ENCODE measurements around the gene UPK1A.
"Not testable (repeated sequence)": the region's sequence is repeated elsewhere in the genome, so short reads cannot be mapped to it uniquely, and the experiment has no call there.

Gene UPK1A

DNA sequence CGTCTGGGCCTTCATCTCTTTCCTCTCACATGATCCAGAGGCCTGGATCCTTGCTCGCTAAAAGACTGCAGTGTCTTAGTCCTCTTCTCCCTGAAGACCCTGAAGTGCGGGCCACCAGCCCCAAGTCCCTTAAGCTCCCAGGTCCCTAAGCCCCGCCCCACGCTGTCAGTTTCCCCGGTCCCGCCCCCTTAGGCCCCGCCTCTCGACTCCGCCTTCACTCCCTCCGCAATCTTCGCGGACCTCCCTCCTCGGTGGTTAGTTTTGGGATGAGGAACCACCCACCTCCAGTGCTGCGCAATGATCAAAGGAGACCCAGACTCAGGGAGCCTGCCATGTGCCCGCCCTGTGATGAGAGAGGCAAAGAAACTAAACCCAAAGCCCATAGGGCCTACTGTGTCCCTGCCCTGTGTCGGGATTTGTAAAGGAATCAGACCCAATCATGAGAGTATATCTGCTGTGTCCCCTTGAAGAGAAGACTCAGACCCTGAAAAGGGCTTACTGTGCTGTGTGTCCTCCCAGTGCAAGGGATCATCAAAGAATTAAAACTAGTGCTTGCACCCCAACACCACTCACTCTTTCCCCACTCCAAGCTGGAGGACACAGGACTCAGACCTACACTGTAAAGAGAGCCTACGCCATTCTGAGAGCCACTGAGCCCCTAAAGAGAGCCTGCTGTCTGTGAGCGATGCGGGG lies 21.2 kb upstream of the UPK1A start:
- peak; percentile 62 for DNase-seq

DNA sequence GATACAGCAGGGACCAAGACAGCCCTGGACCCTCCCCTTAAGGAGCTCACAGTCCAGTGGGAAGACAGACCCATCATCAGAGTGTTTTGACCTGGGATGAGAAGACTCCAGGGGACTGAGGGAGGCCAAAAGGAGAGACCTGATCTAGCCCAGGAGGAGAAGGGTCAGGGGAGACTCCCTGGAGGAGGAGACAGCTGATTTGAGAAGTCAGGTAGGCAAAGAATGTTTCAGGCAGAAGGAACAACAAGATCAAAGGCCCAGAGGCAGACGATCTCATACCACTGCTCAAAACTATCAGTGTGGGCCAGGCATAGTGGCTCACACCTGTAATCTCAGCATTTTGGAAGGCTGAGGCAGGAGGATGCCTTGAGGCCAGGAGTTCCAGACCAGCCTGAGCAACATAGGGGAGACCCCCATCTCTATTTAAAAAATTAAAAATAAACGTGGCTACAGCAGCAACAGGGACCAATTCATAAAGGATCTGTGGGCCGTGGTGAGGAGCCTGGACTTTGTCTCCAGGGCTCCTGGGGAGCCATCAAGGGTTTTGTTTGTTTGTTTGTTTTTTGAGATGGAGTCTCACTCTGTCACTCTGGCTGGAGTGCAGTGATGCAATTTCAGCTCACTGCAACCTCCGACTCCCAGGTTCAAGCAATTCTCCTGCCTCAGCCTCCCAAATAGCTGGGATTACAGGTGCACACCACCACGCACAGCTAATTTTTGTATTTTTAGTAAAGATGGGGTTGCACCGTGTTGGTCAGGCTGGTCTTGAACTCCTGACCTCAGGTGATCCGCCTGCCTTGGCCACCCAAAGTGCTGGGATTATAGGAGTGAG lies 20.4 kb upstream of the UPK1A start:
- no peak for DNase-seq

DNA sequence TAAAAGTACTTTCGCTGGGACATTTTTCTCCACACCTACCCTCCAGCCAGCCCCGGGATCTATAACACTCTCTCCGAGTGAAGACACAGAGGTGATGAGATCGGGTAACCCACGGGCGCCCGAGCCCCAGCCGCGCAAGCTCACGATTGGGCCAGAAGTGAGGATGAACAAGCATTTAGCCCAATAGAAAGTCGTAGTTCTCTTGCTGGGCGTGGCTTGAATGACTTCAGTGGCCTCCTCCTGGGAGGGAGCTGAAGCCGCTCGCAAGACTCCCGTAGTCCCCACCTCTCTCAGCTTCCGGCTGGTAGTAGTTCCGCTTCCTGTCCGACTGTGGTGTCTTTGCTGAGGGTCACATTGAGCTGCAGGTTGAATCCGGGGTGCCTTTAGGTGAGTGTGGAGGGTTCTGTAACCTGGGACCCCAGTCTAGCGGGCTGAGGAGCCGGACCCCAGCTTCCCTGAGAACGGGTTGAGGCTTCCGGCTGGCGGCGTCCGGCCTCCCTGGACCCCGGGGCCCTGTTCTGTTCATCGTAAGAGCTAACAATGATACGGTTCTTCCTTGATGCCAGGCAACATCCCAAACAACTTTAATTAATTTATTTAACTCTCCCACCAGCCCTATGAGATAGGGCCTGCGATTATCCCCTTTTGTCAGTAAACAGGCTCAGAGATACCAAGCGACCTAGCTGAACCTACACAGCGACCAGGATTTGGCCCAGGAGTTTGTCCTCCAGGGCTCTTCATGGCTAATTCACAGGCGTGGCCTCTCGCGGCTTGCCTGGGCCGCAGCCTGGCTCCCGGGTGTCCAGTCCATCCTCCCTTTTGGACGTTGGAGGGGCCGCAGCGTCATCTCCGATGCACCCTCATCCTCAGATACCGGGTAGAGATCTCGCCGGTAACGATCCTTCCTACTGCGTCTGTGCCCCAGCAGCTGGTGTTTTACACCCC lies 18.0 kb upstream of the UPK1A start, which contains the start of gene COX6B1:
COX6B1 (plus strand) TSS at position 307 of the 945 bp plus-strand sequence. CDS start 2,921 bp downstream, outside the sequence.
- peak; percentile 79 for DNase-seq

DNA sequence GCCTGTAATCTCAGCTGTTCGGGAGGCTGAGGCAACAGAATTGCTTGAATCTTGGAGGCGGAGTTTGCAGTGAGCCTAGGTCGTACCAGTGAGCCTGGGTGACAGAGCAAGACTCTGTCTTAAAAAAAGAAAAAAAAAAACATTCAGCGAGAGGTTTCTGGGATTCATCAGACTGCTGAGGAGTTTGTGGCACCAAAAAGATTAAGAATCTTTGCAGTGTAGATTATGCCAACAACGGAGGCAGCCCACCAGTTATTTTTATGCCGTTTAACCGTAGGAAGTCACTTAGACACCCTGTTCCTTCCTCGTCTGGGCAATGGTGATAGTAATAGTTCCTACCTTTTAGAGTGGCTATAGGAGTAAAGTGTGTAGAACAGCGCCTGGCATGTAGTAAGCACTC lies 15.7 kb upstream of the UPK1A start:
- DNase-seq = no peak

DNA sequence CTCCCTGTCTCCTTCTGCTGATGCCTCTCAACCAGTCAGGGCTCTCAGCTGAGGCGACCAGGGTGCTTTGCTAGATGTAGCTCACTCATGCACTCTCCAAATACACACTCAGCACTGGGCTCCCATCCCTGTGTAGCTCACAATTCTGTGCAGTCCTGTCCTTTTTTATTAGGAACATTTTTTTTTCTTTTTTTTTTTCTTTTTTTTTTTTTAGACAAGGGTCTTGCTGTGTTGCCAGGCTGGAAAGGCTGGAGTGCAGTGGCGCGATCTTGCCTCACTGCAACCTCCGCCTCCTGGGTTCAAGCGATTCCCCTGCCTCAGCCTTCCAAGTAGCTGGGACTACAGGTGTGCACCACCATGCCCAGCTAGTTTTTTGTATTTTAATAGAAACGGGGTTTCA lies 11.5 kb upstream of the UPK1A start:
- DNase-seq = not testable (repeated sequence)

DNA sequence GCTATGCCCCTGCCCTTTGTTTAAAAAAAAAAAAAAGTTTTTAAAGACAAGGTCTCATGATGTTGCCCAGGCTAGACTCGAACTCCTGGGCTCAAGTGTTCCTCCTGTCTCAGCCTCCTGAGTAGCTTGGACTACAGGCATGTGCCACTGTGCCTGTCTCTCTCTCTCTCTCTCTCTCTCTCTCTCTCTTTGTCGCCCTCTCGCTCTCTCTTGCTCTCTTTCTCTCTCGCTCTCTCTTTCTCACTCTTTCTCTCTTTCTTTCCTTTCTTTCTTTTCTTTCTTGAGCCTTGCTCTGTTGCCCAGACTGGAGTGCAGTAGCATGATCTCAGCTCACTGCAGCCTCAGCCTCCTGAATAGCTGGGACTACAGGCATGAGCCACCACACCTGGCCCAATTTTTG lies 10.7 kb upstream of the UPK1A start:
- no peak for DNase-seq

DNA sequence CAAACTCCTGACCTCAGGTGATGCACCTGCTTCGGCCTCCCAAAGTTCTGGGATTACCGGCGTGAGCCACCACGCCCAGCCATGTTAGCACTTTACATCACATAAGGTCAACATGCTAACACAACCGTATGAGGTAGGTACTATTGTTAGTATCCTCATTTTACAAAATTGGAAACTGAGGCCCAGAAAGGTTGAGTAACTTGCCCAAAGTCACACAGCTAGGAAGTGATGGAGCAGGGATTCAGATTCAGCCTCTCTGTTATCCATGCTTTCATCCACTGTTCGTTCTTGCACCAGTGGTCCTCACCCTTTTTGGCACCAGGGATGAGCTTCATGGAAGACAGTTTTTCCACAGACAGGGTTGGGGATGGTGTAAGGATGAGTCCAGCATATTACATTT lies 9.6 kb upstream of the UPK1A start:
- no peak for DNase-seq

DNA sequence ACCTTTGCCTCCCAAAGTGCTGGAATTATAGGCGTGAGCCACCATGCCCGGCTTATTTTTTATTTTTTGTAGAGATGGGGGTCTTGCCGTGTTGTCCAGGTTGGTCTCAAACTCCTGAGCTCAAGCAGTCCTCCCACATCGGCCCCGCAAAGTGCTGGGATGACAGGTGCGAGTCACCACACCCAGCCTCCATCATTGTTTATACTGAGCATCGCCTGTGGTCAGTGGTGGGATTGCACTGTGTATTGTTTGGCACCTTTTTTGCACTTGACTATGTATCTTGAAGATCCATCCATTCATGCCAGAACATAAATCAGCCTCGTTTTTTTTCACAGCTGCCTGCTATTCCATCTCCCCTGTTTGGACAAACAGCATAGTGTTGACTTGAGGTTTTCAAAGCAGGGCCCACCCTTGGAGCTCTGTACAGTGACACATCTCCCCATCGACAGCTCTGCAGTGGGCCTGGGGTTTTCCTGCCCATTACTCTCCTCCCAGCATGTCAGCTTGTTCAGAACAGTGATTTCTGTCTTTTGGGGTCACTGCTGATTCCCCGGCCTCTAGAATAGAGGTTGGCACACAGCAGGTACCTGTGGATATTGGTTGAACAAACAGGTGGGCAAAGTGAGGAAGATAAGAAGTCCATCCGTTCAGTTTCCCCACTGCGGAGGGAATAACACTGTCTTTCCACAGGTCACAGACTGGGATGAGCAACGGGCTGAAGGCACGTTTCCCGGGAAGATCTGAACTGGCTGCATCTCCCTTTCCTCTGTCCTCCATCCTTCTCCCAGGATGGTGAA lies 8.2 kb upstream of the UPK1A start:
- no peak for DNase-seq

DNA sequence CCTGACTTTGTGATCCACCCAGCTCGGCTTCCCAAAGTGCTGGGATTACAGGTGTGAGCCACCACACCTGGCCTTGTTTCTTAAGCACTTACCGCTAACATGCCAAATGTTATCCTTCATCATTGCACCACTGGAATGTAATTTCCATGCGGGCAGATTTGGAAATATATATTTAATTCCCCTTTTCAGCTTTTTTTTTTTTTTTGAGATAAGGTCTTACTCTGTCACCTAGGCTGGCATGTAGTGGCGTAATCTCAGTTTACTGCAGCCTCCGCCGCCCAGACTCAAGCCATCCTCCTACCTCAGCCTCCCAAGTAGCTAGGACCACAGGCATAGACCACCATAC lies 4.3 kb upstream of the UPK1A start:
- DNase-seq = no peak

DNA sequence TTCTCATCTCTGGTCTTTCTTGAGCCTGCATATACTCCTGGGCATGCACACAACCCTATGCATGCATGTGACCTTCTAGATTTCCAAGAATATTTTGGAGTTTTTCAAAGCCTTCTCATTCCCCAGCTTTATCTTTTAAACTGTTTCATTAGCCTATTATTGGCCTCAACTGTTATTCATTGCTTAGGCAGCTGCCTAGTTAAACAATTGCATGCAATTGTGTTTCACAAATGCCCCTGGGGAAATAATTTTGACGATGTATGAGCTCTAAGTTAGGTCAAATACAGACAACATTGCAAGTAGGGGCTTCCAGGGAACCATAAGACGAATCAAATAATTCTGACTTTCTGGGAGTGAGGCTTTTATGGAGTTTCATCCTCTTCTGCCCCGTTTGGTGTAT lies 2.3 kb upstream of the UPK1A start:
- no peak for DNase-seq

DNA sequence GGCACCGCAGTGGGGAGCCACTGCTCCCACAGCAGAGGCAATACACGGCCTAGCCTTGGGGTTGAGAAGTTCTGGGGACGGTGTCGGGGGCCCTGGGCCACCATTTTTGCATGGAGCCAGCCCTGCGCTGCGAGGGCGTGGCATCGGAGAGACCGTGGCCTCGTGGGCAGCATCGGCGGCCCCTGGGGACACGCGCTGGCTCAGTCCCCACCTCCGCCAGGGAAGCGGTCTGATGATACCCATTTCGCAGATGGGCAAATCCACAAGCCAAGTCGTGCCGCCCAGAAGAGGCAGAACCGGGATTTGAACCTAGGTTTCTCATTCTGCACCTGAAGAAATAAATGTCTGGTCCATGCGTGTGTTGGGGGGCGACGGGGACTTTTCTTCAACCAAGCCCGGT lies 1.2 kb upstream of the UPK1A start:
- DNase-seq = no peak

DNA sequence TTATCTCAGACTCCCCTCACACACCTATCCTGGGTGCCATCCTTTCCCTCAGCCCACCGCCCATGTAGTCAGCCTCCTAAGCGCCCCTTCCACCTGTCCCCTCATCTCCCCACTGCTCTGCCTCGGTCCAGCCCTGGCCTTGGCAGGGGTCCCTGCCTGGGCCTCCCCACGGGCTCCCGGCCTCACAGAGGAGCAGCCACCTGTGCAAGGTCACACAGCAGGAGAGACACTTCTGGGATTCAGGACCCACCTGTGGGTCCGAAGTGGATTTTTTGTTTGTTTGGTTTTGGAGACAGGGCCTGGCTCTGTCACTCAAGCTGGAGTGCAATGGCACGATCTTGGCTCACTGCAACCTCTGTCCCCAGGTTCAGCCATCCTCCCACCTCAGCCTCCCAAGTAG lies 713 bp upstream of the UPK1A start:
- DNase-seq = no peak

DNA sequence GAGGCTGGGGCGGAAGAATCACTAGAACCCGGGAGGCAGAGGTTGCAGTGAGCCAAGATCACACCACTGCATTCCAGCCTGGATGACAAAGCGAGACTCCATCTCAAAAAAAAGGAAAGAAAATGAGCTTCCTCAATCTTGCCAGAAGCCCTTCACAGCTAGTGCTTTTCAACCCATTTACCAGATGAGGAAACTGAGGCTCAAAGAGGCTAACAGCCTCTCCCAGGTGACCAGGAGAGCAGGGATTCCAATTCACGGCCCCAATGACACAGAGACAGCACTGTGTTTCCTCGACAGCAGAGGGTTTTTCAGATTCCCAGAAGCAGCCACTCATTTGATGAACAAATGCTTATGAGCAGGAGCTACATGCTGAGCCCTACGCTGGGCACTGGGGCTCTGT lies 3.2 kb downstream of the UPK1A start:
- no peak for DNase-seq

DNA sequence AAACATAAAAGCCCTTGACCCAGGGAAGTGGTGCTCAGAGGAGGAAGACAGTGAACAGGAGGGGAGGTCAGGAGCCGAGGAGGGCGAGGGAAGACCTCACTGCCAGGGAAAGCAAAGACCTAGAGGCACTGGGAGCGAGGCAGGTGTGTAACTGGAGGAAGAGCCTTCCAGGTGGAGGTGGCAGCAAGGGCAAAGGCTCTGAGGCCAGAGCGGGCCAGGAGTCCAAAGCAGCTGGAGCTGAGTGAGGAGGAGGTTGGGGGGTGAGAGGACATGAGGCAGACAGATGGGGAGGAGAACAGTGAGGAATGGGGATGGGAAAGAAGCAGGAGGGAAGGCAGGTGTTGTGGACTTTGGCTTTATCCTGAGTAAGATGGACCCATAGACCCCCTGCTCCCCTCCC lies 3.7 kb downstream of the UPK1A start:
- DNase-seq = no peak

DNA sequence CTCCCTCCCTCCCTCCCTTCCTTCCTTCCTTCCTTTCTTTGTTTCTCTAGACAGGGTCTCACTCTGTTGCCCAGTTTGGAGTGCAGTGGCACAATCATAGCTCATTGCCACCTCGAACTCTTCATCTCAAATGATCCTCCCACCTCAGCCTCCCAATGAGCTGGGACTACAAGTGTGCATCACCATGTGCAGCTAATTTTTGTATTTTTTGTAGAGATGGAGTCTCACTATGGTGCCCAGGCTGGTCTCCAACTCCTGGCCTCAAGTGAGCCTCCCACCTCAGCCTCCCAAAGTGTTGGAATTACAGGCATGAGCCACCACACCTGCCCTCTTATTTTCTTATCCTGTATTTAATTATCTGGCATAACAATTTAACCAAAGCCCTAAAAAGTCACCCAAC lies 4.4 kb downstream of the UPK1A start:
- DNase-seq = no peak

DNA sequence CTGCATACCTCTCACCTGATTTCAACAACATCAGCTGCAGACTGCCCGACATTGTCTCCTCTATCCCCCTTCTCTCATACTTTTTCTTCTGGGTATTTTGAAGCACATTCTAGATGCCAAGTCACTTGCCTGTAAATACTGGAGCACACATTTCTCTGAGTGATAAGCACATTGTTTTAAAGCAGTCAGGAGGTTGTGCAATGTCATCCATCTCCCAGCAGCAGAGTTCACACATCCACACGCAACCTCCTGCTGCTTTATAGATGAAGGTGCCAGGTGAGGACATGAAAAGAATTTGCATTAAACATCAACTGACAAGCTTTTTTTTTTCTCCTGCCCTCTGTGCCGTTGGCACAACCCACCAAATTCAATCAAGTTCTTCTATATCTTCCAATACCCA lies 5.5 kb downstream of the UPK1A start:
- DNase-seq = no peak

DNA sequence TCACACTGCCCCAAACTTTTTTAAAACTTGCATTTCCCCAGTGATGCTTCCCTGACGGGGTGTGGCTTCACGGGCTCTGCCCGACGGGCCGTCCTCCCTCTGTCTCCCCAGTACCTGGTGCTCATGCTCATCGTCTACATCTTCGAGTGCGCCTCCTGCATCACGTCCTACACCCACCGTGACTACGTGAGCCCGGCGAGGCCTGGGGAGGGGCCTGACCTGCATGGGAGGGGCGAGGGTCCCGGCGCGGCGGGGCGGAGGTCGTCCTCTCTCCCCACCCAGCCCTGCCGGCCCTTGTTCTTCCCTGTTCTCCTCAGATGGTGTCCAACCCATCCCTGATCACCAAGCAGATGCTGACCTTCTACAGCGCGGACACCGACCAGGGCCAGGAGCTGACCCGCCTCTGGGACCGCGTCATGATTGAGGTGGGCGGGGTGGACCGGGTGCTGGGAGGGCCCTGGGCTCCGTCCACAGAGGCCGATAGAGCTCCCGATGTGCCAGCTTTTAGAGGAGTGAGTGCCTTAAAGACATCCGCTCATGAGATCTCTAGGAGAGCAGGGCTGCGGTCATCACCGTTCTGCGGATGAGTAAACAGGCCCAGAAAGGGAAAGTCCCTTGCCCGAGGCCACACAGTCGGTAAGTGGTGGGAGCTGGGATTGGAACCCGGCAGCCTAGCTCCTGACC lies 6.9 kb downstream of the UPK1A start:
- peak; percentile 6 for DNase-seq

DNA sequence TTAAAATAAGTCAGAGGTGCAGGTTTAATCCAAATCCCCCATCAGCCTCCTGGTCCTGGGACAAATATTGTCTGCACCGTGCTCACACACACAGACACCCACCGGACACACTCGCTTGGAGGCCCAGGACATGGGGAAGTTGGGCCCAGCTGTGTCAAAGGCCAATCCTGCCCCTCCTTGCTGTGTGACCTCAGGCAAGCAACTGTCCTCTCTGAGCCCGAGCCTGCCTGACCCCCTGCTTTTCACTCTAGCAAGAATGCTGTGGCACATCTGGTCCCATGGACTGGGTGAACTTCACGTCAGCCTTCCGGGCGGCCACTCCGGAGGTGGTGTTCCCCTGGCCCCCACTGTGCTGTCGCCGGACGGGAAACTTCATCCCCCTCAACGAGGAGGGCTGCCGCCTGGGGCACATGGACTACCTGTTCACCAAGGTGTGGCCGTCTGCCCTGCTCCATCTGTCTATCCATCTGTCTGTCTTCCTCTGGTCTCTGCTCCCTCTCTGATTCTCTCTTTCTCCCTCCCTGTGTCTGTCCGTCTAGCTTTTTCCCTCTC lies 9.3 kb downstream of the UPK1A start:
- DNase-seq = no peak

DNA sequence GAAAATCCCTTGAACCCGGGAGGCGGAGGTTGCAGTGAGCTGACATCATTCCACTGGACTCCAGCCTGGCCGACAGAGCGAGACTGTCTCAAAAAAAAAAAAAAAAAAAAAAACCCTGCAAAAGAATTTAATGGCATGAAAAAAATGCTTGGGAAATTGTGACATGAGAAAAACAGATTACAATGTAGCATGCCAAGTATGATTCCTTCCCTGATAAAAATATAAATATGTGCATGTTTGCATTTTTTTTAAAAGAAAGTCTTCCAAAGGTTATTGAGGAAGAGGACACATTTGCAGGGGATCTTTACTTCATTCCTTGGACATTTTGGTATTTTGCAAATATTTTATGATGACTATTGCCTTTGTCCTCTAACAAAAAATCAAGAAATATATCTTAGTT lies 23.5 kb downstream of the UPK1A start:
- DNase-seq = no peak

DNA sequence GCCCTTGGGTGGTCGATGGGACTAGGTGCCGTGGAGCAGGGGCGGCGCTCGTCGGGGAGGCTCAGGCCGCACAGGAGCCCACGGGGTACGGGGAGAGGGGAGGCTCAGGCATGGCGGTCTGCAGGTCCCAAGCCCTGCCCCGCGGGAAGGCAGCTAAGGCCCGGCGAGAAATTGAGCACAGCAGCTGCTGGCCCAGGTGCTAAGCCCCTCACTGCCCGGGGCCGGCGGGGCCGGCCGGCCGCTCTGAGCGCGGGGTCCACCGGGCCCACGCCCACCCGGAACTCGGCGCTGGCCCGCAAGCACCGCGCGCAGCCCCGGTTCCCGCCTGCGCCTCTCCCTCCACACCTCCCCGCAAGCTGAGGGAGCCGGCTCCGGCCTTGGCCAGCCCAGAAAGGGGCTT lies 24.8 kb downstream of the UPK1A start:
- DNase-seq = not testable (repeated sequence)

DNA sequence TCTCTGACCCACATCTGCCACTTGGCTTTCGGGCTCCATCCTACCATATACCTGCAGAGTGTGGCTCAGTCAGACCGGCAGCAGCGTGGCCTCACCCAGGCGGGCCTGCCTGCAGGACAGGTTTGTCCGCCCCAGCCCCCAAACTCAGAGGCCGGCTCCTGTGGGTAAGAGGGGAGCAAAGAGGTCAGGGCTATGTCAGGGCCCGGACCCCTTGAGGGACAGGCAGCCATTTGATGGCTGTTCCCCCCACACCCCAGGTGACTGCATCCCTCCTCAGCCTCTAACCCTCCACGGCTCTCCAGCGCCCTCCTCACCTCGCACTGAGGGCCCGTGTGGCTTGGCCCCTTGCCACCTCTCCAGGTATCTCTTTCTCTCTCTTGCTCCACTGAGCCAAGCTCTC lies 25.7 kb downstream of the UPK1A start:
- no peak for DNase-seq

DNA sequence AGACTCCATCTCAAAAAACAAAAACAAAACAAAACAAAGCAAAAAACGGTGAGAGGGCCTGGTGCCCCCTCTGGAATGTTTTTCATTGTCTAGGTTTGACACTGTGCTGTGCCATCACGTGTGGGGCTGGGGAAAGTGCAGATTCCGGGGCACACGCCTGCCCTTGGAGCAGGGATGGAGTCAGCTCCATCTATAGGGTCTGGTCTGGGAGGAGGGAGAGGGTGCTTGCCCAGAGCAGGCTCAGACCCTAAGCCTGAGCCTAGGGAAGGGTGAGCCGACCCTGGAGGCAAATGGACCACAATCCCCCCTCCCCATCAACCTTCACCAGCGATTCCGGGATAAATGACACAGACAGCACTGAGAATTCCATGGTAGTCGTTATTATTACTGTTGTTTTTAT lies 27.1 kb downstream of the UPK1A start:
- DNase-seq = no peak

Measured in T-helper 9 cell (primary cell).